ENCODE results near the gene FAM83G.

DNA sequence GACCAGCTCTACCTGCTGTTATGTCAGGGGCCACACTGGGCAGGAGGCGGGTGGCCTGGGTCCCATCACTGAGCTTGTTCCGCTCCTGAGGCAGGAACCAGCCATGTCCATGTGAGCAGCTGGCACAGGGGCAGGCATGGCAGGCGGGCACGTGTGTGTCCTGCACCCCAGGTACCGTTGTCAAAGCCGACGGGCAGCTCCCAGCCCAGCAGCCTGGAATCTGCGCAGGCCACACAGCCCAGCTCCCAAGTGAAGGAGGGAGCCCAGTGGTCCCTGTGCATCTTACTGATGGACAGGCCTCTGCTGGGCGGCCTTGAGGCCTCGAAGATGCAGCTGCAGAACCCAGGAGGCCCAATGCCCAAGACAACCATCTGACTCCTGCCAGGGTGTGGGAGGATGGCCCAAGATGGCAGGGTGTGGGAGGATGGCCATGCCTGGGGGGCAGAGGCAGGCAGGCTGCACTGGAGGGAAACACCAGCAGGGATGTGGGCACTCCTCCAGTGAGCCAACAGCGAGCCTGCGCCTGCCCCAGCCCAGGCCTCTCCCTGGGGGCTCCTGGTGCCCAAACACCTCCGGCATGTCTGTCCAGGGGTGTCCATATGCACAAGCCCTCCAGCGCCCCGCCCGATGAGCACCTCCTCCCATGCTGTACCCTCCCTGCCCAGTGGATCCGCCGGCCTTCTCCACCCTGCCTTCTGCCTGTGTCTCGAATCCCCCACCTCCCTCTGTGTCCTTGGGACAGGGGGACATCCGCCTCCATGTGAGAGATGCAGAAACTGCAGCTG is 12.8 kb downstream of the FAM83G start:
- TF ChIP-seq POLR2A (IDR thresholded peaks at IDR 0.05): no peak
- TF ChIP-seq, protein P1, sequence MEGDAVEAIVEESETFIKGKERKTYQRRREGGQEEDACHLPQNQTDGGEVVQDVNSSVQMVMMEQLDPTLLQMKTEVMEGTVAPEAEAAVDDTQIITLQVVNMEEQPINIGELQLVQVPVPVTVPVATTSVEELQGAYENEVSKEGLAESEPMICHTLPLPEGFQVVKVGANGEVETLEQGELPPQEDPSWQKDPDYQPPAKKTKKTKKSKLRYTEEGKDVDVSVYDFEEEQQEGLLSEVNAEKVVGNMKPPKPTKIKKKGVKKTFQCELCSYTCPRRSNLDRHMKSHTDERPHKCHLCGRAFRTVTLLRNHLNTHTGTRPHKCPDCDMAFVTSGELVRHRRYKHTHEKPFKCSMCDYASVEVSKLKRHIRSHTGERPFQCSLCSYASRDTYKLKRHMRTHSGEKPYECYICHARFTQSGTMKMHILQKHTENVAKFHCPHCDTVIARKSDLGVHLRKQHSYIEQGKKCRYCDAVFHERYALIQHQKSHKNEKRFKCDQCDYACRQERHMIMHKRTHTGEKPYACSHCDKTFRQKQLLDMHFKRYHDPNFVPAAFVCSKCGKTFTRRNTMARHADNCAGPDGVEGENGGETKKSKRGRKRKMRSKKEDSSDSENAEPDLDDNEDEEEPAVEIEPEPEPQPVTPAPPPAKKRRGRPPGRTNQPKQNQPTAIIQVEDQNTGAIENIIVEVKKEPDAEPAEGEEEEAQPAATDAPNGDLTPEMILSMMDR (IDR thresholded peaks at IDR 0.05): no peak
